Measurements from ENCODE around the gene STON2. TPM values are rescaled to one million over a fixed set of nuclear protein-coding genes. Genes with fewer than 3 reads are reported as not detected.

STON2 gene
- total RNA-seq, 1 experiment from 2014 or later: not detected

- H3K27me3 ChIP-seq (ENCODE audit: low read length): no peaks in the 10 kb centered on the region
- no peak overlapping the region for H3K9ac ChIP-seq (ENCODE audit: low read length)
- H2AFZ ChIP-seq (ENCODE audit: low read length): no peak overlapping the region
- no peaks in the 10 kb centered on the region for H3K79me2 ChIP-seq (ENCODE audit: low read length)
- no peaks in the 10 kb centered on the region for H3K4me1 ChIP-seq (ENCODE audit: low read length)
- H3K27ac ChIP-seq (ENCODE audit: low read length): no peak overlapping the region
- no peaks in the 10 kb centered on the region for H3K9me2 ChIP-seq (replicated peaks; ENCODE audit: insufficient read depth, low read length)
- H4K20me1 ChIP-seq (ENCODE audit: insufficient read depth, low read depth, low read length): no peaks in the 10 kb centered on the region
- peak; percentile 46 for DNase-seq
- no peak overlapping the region for H3K4me2 ChIP-seq (ENCODE audit: low read depth, low read length, poor library complexity, severe bottlenecking)
- H3K4me3 ChIP-seq (ENCODE audit: low read length): no peak overlapping the region
- no peaks in the 10 kb centered on the region for H3K9me3 ChIP-seq (ENCODE audit: low read length)
- H3K36me3 ChIP-seq (ENCODE audit: insufficient read depth, low read length): no peaks in the 10 kb centered on the region
Observed at GRCh38 chr14:81353691-81354323, 46.3 kb downstream of the STON2 start.

GRCh38 chr14:81352413-81352812 lies 47.7 kb downstream of the STON2 start:
- Histone ChIP-seq H3K79me2 (ENCODE audit: low read length) (no peaks in the 10 kb centered on the region), H3K4me1 (ENCODE audit: low read length) (peaks cover 3% of the 10 kb centered on the region; the same call in 1 of the 2 replicates), H3K4me2 (ENCODE audit: low read depth, low read length, poor library complexity, severe bottlenecking) (no peak overlapping the region), H3K9me2 (replicated peaks; ENCODE audit: insufficient read depth, low read length) (no peaks in the 10 kb centered on the region), H2AFZ (ENCODE audit: low read length) (no peak overlapping the region), H3K36me3 (ENCODE audit: insufficient read depth, low read length) (no peaks in the 10 kb centered on the region), H3K27me3 (ENCODE audit: low read length) (no peaks in the 10 kb centered on the region), H3K9ac (ENCODE audit: low read length) (no peak overlapping the region), H4K20me1 (ENCODE audit: insufficient read depth, low read depth, low read length) (no peaks in the 10 kb centered on the region), H3K27ac (ENCODE audit: low read length) (no peak overlapping the region), H3K9me3 (ENCODE audit: low read length) (no peaks in the 10 kb centered on the region), H3K4me3 (ENCODE audit: low read length) (no peak overlapping the region)
- DNase-seq: no peak

- no peak overlapping the region for H3K4me2 ChIP-seq (ENCODE audit: low read depth, low read length, poor library complexity, severe bottlenecking)
- H3K79me2 ChIP-seq (ENCODE audit: low read length): no peaks in the 10 kb centered on the region
- H3K27me3 ChIP-seq (ENCODE audit: low read length): no peaks in the 10 kb centered on the region
- no peak overlapping the region for H2AFZ ChIP-seq (ENCODE audit: low read length)
- H3K27ac ChIP-seq (ENCODE audit: low read length): no peak overlapping the region
- H4K20me1 ChIP-seq (ENCODE audit: insufficient read depth, low read depth, low read length): no peaks in the 10 kb centered on the region
- no peak for DNase-seq
- no peak overlapping the region for H3K9ac ChIP-seq (ENCODE audit: low read length)
- no peaks in the 10 kb centered on the region for H3K9me3 ChIP-seq (ENCODE audit: low read length)
- no peaks in the 10 kb centered on the region for H3K36me3 ChIP-seq (ENCODE audit: insufficient read depth, low read length)
- H3K4me3 ChIP-seq (ENCODE audit: low read length): no peak overlapping the region
- H3K4me1 ChIP-seq (ENCODE audit: low read length): peaks cover 3% of the 10 kb centered on the region; the same call in 1 of the 2 replicates
- H3K9me2 ChIP-seq (replicated peaks; ENCODE audit: insufficient read depth, low read length): no peaks in the 10 kb centered on the region
Observed at GRCh38 chr14:81351205-81351604, 48.9 kb downstream of the STON2 start.

GRCh38 chr14:81350344-81351130 lies 49.6 kb downstream of the STON2 start:
- Histone ChIP-seq H3K27me3 (ENCODE audit: low read length) (no peaks in the 10 kb centered on the region), H3K27ac (ENCODE audit: low read length) (no peak overlapping the region), H3K9me2 (replicated peaks; ENCODE audit: insufficient read depth, low read length) (no peaks in the 10 kb centered on the region), H3K4me3 (ENCODE audit: low read length) (no peak overlapping the region), H3K79me2 (ENCODE audit: low read length) (no peaks in the 10 kb centered on the region), H3K9me3 (ENCODE audit: low read length) (no peaks in the 10 kb centered on the region), H3K4me1 (ENCODE audit: low read length) (peaks cover 3% of the 10 kb centered on the region; the same call in 1 of the 2 replicates), H2AFZ (ENCODE audit: low read length) (no peak overlapping the region), H4K20me1 (ENCODE audit: insufficient read depth, low read depth, low read length) (no peaks in the 10 kb centered on the region), H3K36me3 (ENCODE audit: insufficient read depth, low read length) (no peaks in the 10 kb centered on the region), H3K9ac (ENCODE audit: low read length) (no peak overlapping the region), H3K4me2 (ENCODE audit: low read depth, low read length, poor library complexity, severe bottlenecking) (no peak overlapping the region)
- no peak for DNase-seq

GRCh38 chr14:81348061-81348460 lies 52.1 kb downstream of the STON2 start:
- no peak overlapping the region for H3K9ac ChIP-seq (ENCODE audit: low read length)
- DNase-seq: peak; percentile 58

GRCh38 chr14:81345781-81346180 lies 54.3 kb downstream of the STON2 start:
- H3K9ac ChIP-seq (ENCODE audit: low read length): no peak overlapping the region
- H2AFZ ChIP-seq (ENCODE audit: low read length): no peak overlapping the region
- H3K9me2 ChIP-seq (replicated peaks; ENCODE audit: insufficient read depth, low read length): no peaks in the 10 kb centered on the region
- no peaks in the 10 kb centered on the region for H3K9me3 ChIP-seq (ENCODE audit: low read length)
- no peaks in the 10 kb centered on the region for H3K79me2 ChIP-seq (ENCODE audit: low read length)
- no peak overlapping the region for H3K4me2 ChIP-seq (ENCODE audit: low read depth, low read length, poor library complexity, severe bottlenecking)
- no peaks in the 10 kb centered on the region for H3K36me3 ChIP-seq (ENCODE audit: insufficient read depth, low read length)
- DNase-seq: no peak
- H3K27me3 ChIP-seq (ENCODE audit: low read length): no peaks in the 10 kb centered on the region
- H3K4me3 ChIP-seq (ENCODE audit: low read length): no peak overlapping the region
- H4K20me1 ChIP-seq (ENCODE audit: insufficient read depth, low read depth, low read length): no peaks in the 10 kb centered on the region
- peaks cover 3% of the 10 kb centered on the region; the same call in 1 of the 2 replicates for H3K4me1 ChIP-seq (ENCODE audit: low read length)
- H3K27ac ChIP-seq (ENCODE audit: low read length): no peak overlapping the region

More at GRCh38 chr14:81348061-81348460, 52.1 kb downstream of the STON2 start:
- no peaks in the 10 kb centered on the region for H4K20me1 ChIP-seq (ENCODE audit: insufficient read depth, low read depth, low read length)
- H3K4me2 ChIP-seq (ENCODE audit: low read depth, low read length, poor library complexity, severe bottlenecking): no peak overlapping the region
- H3K4me3 ChIP-seq (ENCODE audit: low read length): no peak overlapping the region
- H3K4me1 ChIP-seq (ENCODE audit: low read length): peaks cover 3% of the 10 kb centered on the region; the same call in 1 of the 2 replicates
- no peak overlapping the region for H2AFZ ChIP-seq (ENCODE audit: low read length)
- H3K36me3 ChIP-seq (ENCODE audit: insufficient read depth, low read length): no peaks in the 10 kb centered on the region
- H3K9me3 ChIP-seq (ENCODE audit: low read length): no peaks in the 10 kb centered on the region
- H3K79me2 ChIP-seq (ENCODE audit: low read length): no peaks in the 10 kb centered on the region
- no peaks in the 10 kb centered on the region for H3K27me3 ChIP-seq (ENCODE audit: low read length)
- H3K27ac ChIP-seq (ENCODE audit: low read length): no peak overlapping the region
- H3K9me2 ChIP-seq (replicated peaks; ENCODE audit: insufficient read depth, low read length): no peaks in the 10 kb centered on the region

- no peaks in the 10 kb centered on the region for H3K9me3 ChIP-seq (ENCODE audit: low read length)
- no peaks in the 10 kb centered on the region for H3K79me2 ChIP-seq (ENCODE audit: low read length)
- no peak for DNase-seq
- no peak overlapping the region for H3K4me2 ChIP-seq (ENCODE audit: low read depth, low read length, poor library complexity, severe bottlenecking)
- H3K4me3 ChIP-seq (ENCODE audit: low read length): no peak overlapping the region
- H2AFZ ChIP-seq (ENCODE audit: low read length): no peak overlapping the region
- H3K9ac ChIP-seq (ENCODE audit: low read length): no peak overlapping the region
- no peaks in the 10 kb centered on the region for H3K36me3 ChIP-seq (ENCODE audit: insufficient read depth, low read length)
- no peaks in the 10 kb centered on the region for H3K9me2 ChIP-seq (replicated peaks; ENCODE audit: insufficient read depth, low read length)
- no peak overlapping the region for H3K27ac ChIP-seq (ENCODE audit: low read length)
- H4K20me1 ChIP-seq (ENCODE audit: insufficient read depth, low read depth, low read length): no peaks in the 10 kb centered on the region
- H3K4me1 ChIP-seq (ENCODE audit: low read length): peaks cover 3% of the 10 kb centered on the region; the same call in 1 of the 2 replicates
- no peaks in the 10 kb centered on the region for H3K27me3 ChIP-seq (ENCODE audit: low read length)
Observed at GRCh38 chr14:81344481-81345160, 55.5 kb downstream of the STON2 start.

- no peak for DNase-seq
- no peaks in the 10 kb centered on the region for H4K20me1 ChIP-seq (ENCODE audit: insufficient read depth, low read depth, low read length)
Observed at GRCh38 chr14:81343701-81344100, 56.4 kb downstream of the STON2 start.

More at GRCh38 chr14:81343701-81344100, 56.4 kb downstream of the STON2 start:
- Histone ChIP-seq H3K9ac (ENCODE audit: low read length) (no peak overlapping the region), H3K4me1 (ENCODE audit: low read length) (peaks cover 3% of the 10 kb centered on the region; the same call in 1 of the 2 replicates), H3K9me2 (replicated peaks; ENCODE audit: insufficient read depth, low read length) (no peaks in the 10 kb centered on the region), H3K4me2 (ENCODE audit: low read depth, low read length, poor library complexity, severe bottlenecking) (no peak overlapping the region), H3K79me2 (ENCODE audit: low read length) (no peaks in the 10 kb centered on the region), H2AFZ (ENCODE audit: low read length) (no peak overlapping the region), H3K27ac (ENCODE audit: low read length) (no peak overlapping the region), H3K36me3 (ENCODE audit: insufficient read depth, low read length) (no peaks in the 10 kb centered on the region), H3K4me3 (ENCODE audit: low read length) (no peak overlapping the region), H3K27me3 (ENCODE audit: low read length) (no peaks in the 10 kb centered on the region), H3K9me3 (ENCODE audit: low read length) (no peaks in the 10 kb centered on the region)

All from Karpas-422 (cell line).